Measurements from ENCODE around the gene TRIM2.

The TRIM2 gene

GRCh38 chr4:153342751-153343552 lies 138.7 kb downstream of the TRIM2 start:
- DNase-seq (ENCODE audit: low read depth), result no peak
- no peak for TF ChIP-seq CTCF (IDR thresholded peaks at IDR 0.05; ENCODE audit: low read length, missing control alignments)
- no peak overlapping the region for H3K4me3 ChIP-seq (replicated peaks; ENCODE audit: low read depth, low read length)

- TF ChIP-seq CTCF (IDR thresholded peaks at IDR 0.05; ENCODE audit: low read length, missing control alignments), result peak; percentile 34
- H3K4me3 ChIP-seq (replicated peaks; ENCODE audit: low read depth, low read length), result peak within 1 kb of the TSS; percentile 70
- DNase-seq (ENCODE audit: low read depth), result peak; percentile 73
Observed at GRCh38 chr4:153344131-153345011, 140.1 kb downstream of the TRIM2 start, which contains the start of gene MND1. MND1 (plus strand) TSS chr4:153344688; CDS start chr4:153344738, 50 bp downstream.

GRCh38 chr4:153345012-153345981 lies 141.1 kb downstream of the TRIM2 start:
- H3K4me3 ChIP-seq (replicated peaks; ENCODE audit: low read depth, low read length), result peak overlapping the region; percentile 70
- DNase-seq (ENCODE audit: low read depth), result peak; percentile 62
- peak; percentile 18 for TF ChIP-seq CTCF (IDR thresholded peaks at IDR 0.05; ENCODE audit: low read length, missing control alignments)

GRCh38 chr4:153346031-153346430 lies 141.8 kb downstream of the TRIM2 start:
- peak overlapping the region; percentile 70 for H3K4me3 ChIP-seq (replicated peaks; ENCODE audit: low read depth, low read length)
- no peak for TF ChIP-seq CTCF (IDR thresholded peaks at IDR 0.05; ENCODE audit: low read length, missing control alignments)

DNA sequence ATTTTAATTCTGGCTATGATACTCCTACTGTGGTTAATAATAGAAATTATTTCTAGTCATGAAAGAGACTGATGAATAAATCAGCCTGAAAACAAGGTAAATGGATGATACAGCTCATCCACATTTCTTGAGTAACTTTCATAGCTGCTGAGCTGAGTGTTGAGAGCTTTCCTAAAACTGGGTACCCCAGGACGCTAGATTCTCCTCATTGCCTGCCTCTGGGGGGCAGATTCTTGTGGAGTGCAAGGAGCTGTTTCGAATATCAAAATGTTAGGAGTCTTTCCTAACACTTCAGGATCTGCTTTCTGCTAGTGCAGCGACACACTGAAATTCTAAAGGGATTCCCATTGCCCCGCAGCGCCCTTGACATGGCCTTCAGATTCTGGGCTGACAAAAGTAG lies 142.3 kb downstream of the TRIM2 start:
- peak; percentile 10 for TF ChIP-seq CTCF (IDR thresholded peaks at IDR 0.05; ENCODE audit: low read length, missing control alignments)
- DNase-seq (ENCODE audit: low read depth), result no peak
- no peak overlapping the region for H3K4me3 ChIP-seq (replicated peaks; ENCODE audit: low read depth, low read length)

More at GRCh38 chr4:153346031-153346430, 141.8 kb downstream of the TRIM2 start:
- DNase-seq (ENCODE audit: low read depth), result no peak

DNA sequence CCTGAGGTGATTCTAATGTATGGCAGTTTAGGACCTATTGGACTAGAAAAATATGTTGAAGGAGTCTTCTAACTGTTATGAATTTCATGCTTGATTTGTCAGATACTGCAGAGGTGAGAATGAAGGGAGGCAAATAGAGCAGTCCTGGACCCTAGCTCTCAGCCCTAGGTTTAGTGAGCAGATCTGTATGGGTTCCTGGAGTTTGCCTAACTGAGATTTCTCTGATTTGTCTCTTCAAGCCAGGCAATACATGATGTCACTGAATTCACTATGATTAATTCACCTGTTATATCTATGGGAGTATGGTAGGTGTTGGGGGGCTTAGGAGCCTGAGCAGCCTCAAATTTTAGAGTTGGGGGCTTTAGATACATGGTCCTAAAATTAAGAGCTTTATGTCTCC lies 142.9 kb downstream of the TRIM2 start:
- no peak for TF ChIP-seq CTCF (IDR thresholded peaks at IDR 0.05; ENCODE audit: low read length, missing control alignments)
- no peak for DNase-seq (ENCODE audit: low read depth)

More for the DNA sequence above, 142.9 kb downstream of the TRIM2 start:
- H3K4me3 ChIP-seq (replicated peaks; ENCODE audit: low read depth, low read length), result no peak overlapping the region
